Fibroblast of lung (primary cell): ENCODE data around the gene WDR5B.

Source experiments
- CTCF ChIP-seq, 2 donors: IDR thresholded peaks in 1 of 2; conservative IDR thresholded peaks in 1 of 2; 1 replicate in 1 of 2; 2 replicates in 1 of 2; pipeline ENCODE4 v1.5.1; 2011 to 2012; ENCODE audit warnings: low read length in 2 of 2, control low read depth in 1 of 2, inconsistent platforms in 1 of 2, low read depth in 1 of 2, mild to moderate bottlenecking in 1 of 2
- EZH2 ChIP-seq: IDR thresholded peaks from 2 replicates; pipeline ENCODE4 v1.5.1; 2012; ENCODE audit warnings: low read length, control low read depth, mild to moderate bottlenecking; ENCODE audit errors: missing control alignments

- TF ChIP-seq CTCF (conservative IDR thresholded peaks at IDR 0.05 in 1 of 2, IDR thresholded peaks at IDR 0.05 in 1 of 2; ENCODE audit: low read depth in 1 of 2, low read length in 2 of 2) (no peak), EZH2 (no peak)
Measured at GRCh38 chr3:122410111-122410510, 5.8 kb downstream of the WDR5B start.
